HG03175 (cell line): Measurements from ENCODE around the gene FKBP10.
A peak's percentile ranks its signal among the peaks of the same experiment; 100 is the strongest.

Experiments
- ATAC-seq: cut with Tn5 transposase; IDR thresholded peaks from one replicate; pipeline ENCODE4 v1.9.1; 2021; ENCODE audit warnings: mild to moderate bottlenecking, moderate library complexity; ENCODE audit not compliant: unreplicated experiment

Gene FKBP10

DNA sequence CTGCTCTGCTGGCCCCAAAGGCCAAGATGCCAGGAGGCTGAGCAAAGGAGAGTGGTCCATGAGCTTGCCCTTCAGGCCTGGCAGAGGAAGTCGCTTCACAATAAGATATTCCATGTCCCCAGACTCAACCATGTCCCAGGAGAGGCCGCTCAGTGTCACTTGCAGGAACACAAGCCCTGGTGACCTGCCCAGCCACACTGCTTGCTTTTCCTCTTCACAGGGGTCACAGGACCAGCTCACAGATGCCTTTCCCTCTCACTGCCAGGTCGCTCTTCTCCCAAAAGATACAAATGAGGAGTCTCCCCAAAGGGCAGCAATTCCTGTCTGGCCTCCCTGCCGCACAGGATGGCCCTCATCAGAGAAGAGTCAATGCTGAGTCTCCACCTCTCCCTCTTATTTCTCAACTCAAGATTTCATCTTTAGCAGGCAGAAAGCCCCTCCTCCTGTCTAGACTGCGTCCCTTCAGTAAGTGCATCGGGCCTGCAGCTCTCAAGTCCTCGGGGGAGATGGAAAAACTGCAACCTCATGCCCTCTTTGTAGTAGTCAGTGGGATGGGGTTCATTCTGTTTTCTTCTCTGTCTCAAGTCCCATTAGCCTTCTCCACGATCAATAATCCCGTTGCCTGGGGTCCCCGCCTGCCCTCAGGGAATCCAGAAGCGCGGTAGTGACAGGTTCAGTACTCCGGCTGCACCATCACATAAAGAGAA lies 31.2 kb upstream of the FKBP10 start:
- no peak for ATAC-seq

DNA sequence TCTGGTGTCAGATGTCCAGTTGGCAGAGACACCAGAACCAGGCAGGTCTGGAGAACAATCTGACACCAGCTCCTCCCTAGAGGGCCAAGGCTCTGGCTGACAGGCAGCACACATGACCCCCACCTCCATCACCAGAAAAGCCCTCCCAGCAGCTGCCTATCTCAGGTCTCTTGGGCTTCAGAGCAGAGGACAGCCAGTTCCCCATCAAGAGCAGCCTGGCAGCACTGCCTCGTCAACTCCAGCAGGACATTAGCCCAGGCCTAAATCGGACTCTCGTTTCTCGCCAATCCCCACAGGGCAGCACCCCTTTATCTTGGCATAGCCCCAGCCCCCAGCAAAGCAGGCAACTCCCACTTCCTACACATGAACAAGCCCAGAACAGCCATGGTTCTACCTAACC lies 30.7 kb upstream of the FKBP10 start:
- no peak for ATAC-seq

GRCh38 chr17:41784207-41784744 lies 28.5 kb upstream of the FKBP10 start:
- no peak for ATAC-seq

DNA sequence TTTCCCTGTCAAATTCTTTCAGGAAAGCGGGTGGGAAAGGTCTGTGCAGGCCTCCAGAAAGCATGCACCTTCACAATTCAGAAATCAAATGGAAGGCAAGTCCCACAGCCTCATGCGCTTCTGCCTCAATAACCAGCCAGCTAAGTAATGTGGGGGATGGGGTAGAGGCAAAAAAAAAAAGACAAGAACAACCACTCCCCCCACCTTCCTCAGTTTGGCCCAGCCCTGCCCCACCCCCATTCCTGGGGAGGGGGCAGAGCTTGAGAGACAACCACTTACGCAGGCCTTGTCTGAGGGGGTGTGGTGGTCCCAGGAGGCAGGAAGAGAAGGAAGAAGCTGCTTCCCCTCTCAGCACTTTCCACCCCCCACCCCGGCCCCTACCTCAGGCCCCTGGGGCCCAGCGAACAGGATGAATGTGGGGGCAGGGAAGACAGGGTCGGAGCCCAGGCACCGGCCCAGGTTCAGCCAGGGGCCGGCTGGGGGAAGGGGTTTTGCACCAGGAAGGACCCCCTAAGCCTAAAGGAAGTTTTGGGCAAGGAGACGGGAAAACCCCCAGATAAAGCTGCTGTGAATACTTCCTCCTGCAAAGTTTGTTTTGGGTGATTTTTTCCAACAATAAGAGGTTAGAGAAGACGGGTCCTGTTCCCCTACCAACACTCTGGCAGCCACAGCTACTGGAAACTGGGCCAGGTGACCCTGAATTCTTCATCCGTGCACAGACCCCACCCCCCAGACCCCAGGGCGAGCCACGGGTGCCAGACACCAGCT lies 27.5 kb upstream of the FKBP10 start:
- no peak for ATAC-seq

- ATAC-seq = no peak
Observed at GRCh38 chr17:41785859-41786226, 27.0 kb upstream of the FKBP10 start.

DNA sequence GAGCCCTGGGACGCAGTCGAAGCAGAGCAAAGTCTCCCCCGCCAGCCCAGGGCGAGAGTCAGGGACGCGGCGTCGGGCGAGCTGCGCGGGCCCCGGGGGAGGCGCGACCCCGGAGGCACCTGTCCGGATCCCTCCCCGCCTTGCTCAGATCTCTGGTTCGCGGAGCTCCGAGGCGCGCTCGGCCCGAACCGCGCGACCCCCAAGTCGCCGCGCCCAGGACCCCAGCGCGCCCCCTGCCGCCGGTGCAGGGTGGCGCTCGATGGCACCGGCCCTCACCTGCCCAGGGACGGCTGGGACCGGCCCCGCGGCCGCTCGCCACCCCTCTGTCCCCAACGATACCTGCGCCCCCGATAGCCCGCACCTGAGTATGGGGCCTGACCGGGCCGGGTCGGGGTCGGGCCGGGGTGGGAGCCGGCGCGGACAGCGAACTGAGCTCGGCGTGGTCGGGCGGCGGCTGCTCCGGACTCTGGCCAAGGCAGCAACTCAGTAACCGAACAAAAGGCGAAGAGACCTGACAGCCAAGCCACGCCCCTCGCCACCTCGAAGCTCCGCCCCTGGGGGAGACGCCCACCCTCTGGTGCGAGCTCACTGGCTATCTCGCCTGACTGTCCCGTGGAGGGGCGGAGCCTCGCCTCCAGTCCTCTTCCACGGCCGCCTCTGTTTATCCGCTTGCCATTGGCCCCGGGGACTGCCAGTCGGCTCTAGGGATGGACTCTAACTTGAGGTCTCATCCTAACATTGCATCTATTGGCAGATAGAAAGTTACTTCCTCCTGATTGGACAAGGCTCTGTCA lies 26.4 kb upstream of the FKBP10 start, which contains the start of gene JUP:
JUP (minus strand) TSS at position 485 of the 794 bp plus-strand sequence. CDS start 14,857 bp downstream, outside the sequence.
- peak; percentile 74 for ATAC-seq

GRCh38 chr17:41787021-41787418 lies 25.8 kb upstream of the FKBP10 start:
- no peak for ATAC-seq

DNA sequence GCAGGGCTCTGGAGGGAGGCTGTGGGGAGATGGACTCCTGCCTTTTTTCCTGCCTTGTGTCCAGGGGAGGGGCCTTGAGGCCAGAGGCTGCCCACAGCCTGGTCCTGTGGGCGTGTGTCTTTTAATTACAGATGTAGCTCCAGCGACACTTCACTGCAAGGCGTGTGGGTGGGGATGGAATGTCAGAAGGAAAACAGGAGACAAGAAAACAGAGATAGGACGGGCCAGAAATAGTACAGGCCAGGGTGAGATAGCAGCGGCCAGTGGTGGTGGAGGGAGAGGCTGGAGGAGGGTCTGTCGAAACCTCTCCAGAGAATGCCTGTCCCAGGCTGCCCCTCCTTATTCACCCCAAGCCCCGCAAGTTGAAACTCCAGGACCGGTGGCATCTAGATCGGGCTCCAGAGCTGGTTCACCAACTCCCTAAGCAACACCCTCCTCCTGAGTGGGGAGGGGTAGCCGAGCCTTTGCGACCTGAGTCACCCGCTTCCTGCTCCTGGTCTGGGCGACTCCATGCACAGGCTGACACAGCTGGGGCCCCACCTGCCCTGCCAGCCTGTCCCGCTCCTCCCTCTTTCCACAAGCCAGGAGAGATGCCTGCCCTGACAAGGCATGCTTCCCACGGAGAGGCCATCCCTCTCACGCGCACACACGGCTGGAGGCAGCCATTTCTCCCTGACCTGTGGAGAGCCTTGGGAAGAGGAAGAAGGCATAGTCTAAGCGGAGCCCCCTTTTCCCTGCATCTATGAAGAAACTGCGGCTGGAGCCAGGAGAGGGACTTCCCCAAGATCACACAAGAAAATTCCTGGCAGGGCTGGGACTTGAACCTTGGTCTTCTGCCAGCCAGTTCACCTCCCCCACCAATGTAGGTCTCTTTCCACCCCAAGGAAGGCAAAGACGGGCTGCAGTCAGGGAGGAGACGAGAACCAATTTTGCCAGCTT lies 19.7 kb upstream of the FKBP10 start:
- no peak for ATAC-seq

DNA sequence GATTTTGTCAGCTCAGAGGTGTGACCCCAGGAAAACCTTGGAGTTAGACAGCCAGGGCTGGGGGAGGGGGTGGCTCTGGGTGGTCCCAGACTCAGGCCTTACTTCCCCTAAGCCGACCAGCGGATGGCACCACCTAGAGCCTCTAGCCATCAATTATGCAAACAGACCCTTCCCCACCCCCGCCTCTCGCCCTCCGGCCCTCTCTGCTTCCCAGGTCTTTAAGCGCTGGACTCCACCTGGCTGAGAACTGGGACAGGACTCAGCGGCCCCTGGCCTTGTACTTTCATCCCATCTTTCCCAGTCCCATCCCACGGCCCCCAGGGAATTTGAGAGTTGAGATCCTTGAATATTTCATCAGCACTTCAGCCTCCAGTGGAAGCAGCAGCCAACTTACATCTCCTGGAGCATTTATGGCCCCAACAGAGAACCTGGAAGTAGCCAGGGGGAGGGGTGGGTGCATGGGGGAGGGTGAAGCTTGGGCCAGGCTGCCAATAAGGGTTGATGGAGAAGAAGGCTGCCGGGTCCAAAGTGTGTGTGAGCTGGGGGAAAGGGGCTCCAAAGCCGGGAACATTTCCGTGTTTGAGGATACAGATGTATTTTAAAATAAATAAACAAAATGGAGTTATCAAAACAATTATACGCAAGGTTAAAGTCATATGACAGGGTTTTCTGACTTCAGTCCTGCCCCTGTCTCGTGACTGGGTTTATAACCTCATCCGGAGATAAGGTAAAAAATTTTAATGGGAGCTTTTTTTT lies 18.8 kb upstream of the FKBP10 start:
- ATAC-seq = no peak

DNA sequence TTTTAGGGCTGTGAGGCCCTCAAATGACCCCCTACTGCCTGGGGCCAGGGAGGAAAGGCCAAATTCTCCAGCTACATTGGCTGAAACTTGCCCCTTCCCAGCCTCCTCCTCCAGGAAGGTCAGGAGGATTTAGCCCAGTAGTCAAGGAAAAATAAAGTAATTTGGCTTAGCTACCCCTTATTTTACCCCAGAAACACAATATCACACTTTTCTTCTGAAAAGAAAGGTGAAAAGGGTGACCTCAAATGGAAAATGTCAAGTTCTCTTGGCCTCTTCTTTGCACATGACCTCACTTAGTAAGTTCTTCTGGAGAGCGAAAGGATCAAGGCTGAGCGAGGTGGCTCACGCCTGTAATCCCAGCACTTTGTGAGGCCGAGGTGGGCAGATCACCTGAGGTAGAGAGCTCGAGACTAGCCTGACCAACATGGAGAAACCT lies 18.2 kb upstream of the FKBP10 start:
- no peak for ATAC-seq

DNA sequence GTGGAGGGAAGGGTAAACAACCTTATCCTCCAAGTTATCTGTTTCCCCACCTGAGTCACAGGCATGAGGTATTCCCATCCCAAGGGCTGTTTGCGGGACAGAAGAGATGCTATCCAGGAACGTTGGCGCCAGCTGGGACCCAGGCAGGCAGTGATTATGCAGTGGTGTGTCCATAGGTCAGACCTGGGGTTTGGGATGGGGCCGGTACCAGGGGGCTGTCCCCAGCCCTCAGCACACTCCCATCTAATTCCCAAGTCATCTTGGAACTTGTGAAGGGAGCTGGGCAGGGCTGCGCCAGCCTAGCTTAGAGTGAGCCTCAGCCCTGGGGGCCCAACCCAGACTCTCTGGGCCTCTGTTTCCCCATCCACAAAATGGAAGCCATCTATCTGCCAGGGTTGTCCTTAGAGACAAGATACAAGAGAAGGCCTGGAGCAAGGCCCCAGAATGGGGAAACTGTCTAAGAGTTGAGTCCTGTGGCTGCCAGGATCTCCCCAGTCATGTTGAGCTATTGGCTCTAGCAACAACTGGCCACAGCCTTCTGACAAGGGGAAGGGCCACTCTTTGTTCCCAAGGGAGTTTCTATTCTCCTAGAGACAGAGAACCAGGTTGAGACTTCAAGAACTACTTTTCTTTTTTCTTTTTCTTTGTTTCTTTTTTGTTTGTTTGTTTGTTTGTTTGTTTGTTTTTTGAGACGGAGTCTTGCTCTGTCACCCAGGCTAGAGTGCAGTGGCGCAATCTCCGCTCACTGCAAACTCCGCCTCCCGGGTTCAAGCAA lies 16.5 kb upstream of the FKBP10 start:
- no peak for ATAC-seq

GRCh38 chr17:41797377-41797776 lies 15.4 kb upstream of the FKBP10 start:
- ATAC-seq = no peak

GRCh38 chr17:41799366-41799765 lies 13.4 kb upstream of the FKBP10 start:
- no peak for ATAC-seq

GRCh38 chr17:41800601-41801373 lies 12.0 kb upstream of the FKBP10 start:
- no peak for ATAC-seq

- no peak for ATAC-seq
Observed at GRCh38 chr17:41801374-41802271, 11.2 kb upstream of the FKBP10 start.

DNA sequence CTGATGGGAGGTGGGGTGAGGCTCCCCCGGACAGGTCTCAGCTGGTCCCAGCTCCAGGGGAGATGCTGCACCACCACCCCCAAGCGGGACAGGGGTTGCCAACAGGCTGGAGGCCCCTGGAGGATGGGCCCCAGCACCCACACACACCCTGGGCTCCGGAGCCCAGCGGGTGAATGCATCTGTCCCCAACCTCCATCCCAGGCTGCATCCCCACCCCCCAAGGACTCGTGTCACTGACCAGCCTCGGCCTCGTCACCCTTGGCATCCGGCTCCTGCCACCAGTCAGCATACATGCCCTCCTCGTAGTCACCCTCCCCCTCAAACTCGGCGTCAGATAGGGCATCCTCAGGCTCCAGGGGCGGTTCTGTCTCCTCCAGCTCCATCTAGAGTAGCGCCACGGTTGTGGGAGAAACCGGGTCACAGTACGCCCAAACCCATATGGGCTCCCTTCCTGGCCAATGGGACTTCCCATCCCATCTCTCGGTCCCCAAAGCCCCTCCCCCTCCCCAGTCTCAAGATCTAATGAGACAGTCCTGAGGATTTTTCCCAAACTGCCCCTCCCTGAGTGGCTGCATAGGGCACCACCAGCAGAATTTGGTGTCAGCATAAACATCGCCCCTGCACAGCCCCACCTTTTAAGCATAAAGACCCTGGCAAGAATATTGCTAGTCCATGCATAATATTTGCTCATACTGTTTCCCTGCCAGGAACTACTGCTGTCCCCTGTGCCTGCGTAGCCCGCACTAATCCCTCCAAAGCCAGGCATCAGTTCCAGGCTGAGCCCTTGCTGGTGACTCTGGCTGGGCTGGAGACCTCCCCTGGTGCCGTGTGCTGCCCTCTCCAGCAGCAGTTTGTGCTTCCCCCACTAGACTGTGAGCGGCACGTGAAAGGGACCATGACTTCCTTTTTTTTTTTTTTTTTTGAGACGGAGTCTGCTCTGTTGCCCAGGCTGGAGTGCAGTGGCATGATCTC lies 9.5 kb upstream of the FKBP10 start:
- ATAC-seq = no peak
